ENCODE measurements around the gene FBXO9.

The FBXO9 gene

DNA sequence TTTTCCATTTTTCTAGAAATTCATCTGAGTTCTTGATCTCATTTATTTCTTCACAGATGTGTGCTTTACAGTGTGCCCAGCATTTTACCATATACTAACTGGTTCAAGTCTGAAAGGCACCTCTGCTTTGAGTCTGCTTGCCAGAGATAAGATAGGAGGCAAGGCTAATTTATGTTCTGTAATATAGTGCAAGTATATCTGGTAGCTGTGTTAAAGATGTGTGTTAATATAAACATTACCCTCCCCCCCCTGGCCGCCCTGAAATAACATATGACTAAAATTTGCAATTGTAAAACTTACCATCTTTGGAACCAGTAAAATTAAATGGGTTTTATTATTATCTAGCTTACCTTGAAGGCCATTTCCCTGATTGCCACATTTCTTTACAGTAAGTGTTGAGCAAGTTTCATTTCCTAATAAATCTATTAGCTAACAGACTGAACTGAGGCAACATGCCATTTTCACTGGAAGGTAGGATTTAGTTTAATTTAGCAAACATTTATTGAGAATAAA is 2.7 kb downstream of the FBXO9 start:
- Histone ChIP-seq H3K9me2 (replicated peaks; ENCODE audit: insufficient read depth, low read length) (no peaks in the 10 kb centered on the region), H3K4me1 (ENCODE audit: low read length) (peaks cover 12% of the 10 kb centered on the region; the same call in 1 of the 2 replicates), H3K9me3 (replicated peaks; ENCODE audit: insufficient read depth, low read length) (no peaks in the 10 kb centered on the region), H3K9ac (ENCODE audit: low read length) (no peak overlapping the region), H3K4me3 (ENCODE audit: low read length) (no peak overlapping the region), H3K79me2 (ENCODE audit: low read length) (peaks cover 18% of the 10 kb centered on the region), H2AFZ (ENCODE audit: low read length) (no peak overlapping the region), H3K27me3 (replicated peaks; ENCODE audit: insufficient read depth, low read length) (no peaks in the 10 kb centered on the region), H3K36me3 (replicated peaks; ENCODE audit: insufficient read depth, low read length) (no peaks in the 10 kb centered on the region), H3F3A (ENCODE audit: insufficient read depth, low read length) (no peaks in the 10 kb centered on the region), H3K27ac (ENCODE audit: low read length) (no peak overlapping the region), H4K20me1 (ENCODE audit: insufficient read depth, low read length) (no peaks in the 10 kb centered on the region), H3K4me2 (ENCODE audit: low read depth, low read length) (no peak overlapping the region)
- DNase-seq: no peak
- TF ChIP-seq EZH2 (optimal IDR thresholded peaks at IDR 0.05; ENCODE audit: low read depth, low read length) (no peak), EZH2phosphoT487 (IDR thresholded peaks at IDR 0.05; ENCODE audit: low read length) (no peak)
- TF ChIP-seq, protein P1, sequence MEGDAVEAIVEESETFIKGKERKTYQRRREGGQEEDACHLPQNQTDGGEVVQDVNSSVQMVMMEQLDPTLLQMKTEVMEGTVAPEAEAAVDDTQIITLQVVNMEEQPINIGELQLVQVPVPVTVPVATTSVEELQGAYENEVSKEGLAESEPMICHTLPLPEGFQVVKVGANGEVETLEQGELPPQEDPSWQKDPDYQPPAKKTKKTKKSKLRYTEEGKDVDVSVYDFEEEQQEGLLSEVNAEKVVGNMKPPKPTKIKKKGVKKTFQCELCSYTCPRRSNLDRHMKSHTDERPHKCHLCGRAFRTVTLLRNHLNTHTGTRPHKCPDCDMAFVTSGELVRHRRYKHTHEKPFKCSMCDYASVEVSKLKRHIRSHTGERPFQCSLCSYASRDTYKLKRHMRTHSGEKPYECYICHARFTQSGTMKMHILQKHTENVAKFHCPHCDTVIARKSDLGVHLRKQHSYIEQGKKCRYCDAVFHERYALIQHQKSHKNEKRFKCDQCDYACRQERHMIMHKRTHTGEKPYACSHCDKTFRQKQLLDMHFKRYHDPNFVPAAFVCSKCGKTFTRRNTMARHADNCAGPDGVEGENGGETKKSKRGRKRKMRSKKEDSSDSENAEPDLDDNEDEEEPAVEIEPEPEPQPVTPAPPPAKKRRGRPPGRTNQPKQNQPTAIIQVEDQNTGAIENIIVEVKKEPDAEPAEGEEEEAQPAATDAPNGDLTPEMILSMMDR (IDR thresholded peaks at IDR 0.05; ENCODE audit: low read length): no peak

DNA sequence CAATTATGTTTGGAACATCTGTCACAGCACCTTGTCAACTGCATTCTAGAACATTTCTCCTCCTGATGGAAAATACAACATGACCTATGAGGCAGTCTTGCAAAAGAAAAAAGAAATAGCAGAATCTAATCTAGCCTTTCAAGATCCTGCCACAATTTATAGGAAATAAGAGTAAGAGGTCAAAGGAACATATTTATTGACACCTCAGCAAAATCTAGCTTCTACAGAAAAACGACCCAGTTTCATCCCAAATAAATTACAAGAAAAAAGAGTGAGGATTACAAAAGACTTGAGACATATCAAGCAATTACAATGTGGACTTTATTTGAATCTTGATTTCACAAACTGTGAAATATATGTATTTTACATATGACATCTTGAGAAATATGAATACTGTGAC is 4.2 kb downstream of the FBXO9 start:
- Histone ChIP-seq H3K4me1 (ENCODE audit: low read length) (peaks cover 11% of the 10 kb centered on the region; the same call in 1 of the 2 replicates), H3K27ac (ENCODE audit: low read length) (no peak overlapping the region), H3K27me3 (replicated peaks; ENCODE audit: insufficient read depth, low read length) (no peaks in the 10 kb centered on the region), H3K9me3 (replicated peaks; ENCODE audit: insufficient read depth, low read length) (no peaks in the 10 kb centered on the region), H3K4me2 (ENCODE audit: low read depth, low read length) (no peak overlapping the region), H3K9ac (ENCODE audit: low read length) (no peak overlapping the region), H3K9me2 (replicated peaks; ENCODE audit: insufficient read depth, low read length) (no peaks in the 10 kb centered on the region), H3K4me3 (ENCODE audit: low read length) (no peak overlapping the region), H4K20me1 (ENCODE audit: insufficient read depth, low read length) (no peaks in the 10 kb centered on the region), H2AFZ (ENCODE audit: low read length) (no peak overlapping the region), H3K79me2 (ENCODE audit: low read length) (peaks cover 18% of the 10 kb centered on the region), H3K36me3 (replicated peaks; ENCODE audit: insufficient read depth, low read length) (0 out of 2 replicates have a peak, but pooled peaks cover 2% of the 10 kb centered on the region), H3F3A (ENCODE audit: insufficient read depth, low read length) (no peaks in the 10 kb centered on the region)
- no peak for DNase-seq
- TF ChIP-seq EZH2phosphoT487 (IDR thresholded peaks at IDR 0.05; ENCODE audit: low read length): no peak
- TF ChIP-seq, protein P1 (IDR thresholded peaks at IDR 0.05; ENCODE audit: low read length): no peak

DNA sequence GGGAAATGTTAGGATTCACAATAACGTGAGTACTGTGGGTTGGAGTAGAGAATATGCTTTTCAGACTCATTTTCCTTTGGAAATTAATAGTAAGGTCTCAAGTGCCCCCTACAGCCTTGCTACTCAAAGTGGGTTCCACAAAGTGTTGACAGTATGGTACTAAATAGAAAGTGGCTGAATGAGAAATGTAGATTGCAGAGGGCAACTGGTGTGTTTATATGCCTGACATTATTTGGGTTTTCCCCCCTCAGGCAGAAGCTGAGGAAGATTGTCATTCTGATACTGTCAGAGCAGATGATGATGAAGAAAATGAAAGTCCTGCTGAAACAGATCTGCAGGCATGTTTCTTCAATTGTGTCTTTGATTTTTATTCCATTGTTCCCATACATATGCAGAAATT is 5.6 kb downstream of the FBXO9 start:
- DNase-seq: peak; percentile 27
- H4K20me1 ChIP-seq (ENCODE audit: insufficient read depth, low read length): no peaks in the 10 kb centered on the region
- H3K4me2 ChIP-seq (ENCODE audit: low read depth, low read length): no peak overlapping the region
- no peak overlapping the region for H3K9ac ChIP-seq (ENCODE audit: low read length)
- TF ChIP-seq, protein P1 (IDR thresholded peaks at IDR 0.05; ENCODE audit: low read length): no peak
- TF ChIP-seq EZH2phosphoT487 (IDR thresholded peaks at IDR 0.05; ENCODE audit: low read length): no peak
- TF ChIP-seq EZH2 (optimal IDR thresholded peaks at IDR 0.05; ENCODE audit: low read depth, low read length): no peak
- no peak overlapping the region for H2AFZ ChIP-seq (ENCODE audit: low read length)
- H3K27ac ChIP-seq (ENCODE audit: low read length): no peak overlapping the region
- no peaks in the 10 kb centered on the region for H3K9me2 ChIP-seq (replicated peaks; ENCODE audit: insufficient read depth, low read length)
- H3K79me2 ChIP-seq (ENCODE audit: low read length): peaks cover 13% of the 10 kb centered on the region
- no peak overlapping the region for H3K4me3 ChIP-seq (ENCODE audit: low read length)
- no peaks in the 10 kb centered on the region for H3F3A ChIP-seq (ENCODE audit: insufficient read depth, low read length)
- H3K9me3 ChIP-seq (replicated peaks; ENCODE audit: insufficient read depth, low read length): no peaks in the 10 kb centered on the region
- H3K36me3 ChIP-seq (replicated peaks; ENCODE audit: insufficient read depth, low read length): 0 out of 2 replicates have a peak, but pooled peaks cover 6% of the 10 kb centered on the region
- H3K4me1 ChIP-seq (ENCODE audit: low read length): peaks cover 11% of the 10 kb centered on the region; the same call in 1 of the 2 replicates
- H3K27me3 ChIP-seq (replicated peaks; ENCODE audit: insufficient read depth, low read length): no peaks in the 10 kb centered on the region

Data from MM.1S (cell line).